Limb (tissue), 2 donors: ENCODE measurements around the gene BBC3.

Experiments
- DNase-seq, 2 donors: peaks; one replicate each; pipeline ENCODE4 v3.0.0-alpha.2; 2016; ENCODE audit errors: extremely low spot score in 2 of 2

BBC3 gene

GRCh38 chr19:47197141-47197540 lies 33.9 kb downstream of the BBC3 start:
- DNase-seq, result no peak

GRCh38 chr19:47195434-47195833 lies 35.6 kb downstream of the BBC3 start:
- no peak for DNase-seq

- DNase-seq, result peak; percentile 27 to 61
Observed at GRCh38 chr19:47190167-47190727, 40.8 kb downstream of the BBC3 start.

- no peak for DNase-seq
Observed at GRCh38 chr19:47188507-47189033, 42.4 kb downstream of the BBC3 start.

GRCh38 chr19:47187797-47188196 lies 43.2 kb downstream of the BBC3 start:
- no peak for DNase-seq

- no peak for DNase-seq
Observed at GRCh38 chr19:47187335-47187655, 43.7 kb downstream of the BBC3 start.

- no peak for DNase-seq
Observed at GRCh38 chr19:47186446-47187334, 44.3 kb downstream of the BBC3 start.

GRCh38 chr19:47183601-47184000 lies 47.4 kb downstream of the BBC3 start:
- no peak for DNase-seq

- DNase-seq, result no peak
Observed at GRCh38 chr19:47179653-47180310, 51.2 kb downstream of the BBC3 start.

- no peak for DNase-seq
Observed at GRCh38 chr19:47176627-47177090, 54.3 kb downstream of the BBC3 start.

GRCh38 chr19:47176071-47176626 lies 54.9 kb downstream of the BBC3 start:
- DNase-seq, result no peak

- DNase-seq, result no peak
Observed at GRCh38 chr19:47172666-47173455, 58.1 kb downstream of the BBC3 start.
